Measurements from ENCODE around the gene STIM2. TPM values are rescaled to one million over a fixed set of nuclear protein-coding genes. Genes with fewer than 3 reads are reported as not detected.

Gene STIM2
- total and polyA plus RNA-seq, 7 donors = 2.4 to 8.4 (median 4.9) TPM

DNA sequence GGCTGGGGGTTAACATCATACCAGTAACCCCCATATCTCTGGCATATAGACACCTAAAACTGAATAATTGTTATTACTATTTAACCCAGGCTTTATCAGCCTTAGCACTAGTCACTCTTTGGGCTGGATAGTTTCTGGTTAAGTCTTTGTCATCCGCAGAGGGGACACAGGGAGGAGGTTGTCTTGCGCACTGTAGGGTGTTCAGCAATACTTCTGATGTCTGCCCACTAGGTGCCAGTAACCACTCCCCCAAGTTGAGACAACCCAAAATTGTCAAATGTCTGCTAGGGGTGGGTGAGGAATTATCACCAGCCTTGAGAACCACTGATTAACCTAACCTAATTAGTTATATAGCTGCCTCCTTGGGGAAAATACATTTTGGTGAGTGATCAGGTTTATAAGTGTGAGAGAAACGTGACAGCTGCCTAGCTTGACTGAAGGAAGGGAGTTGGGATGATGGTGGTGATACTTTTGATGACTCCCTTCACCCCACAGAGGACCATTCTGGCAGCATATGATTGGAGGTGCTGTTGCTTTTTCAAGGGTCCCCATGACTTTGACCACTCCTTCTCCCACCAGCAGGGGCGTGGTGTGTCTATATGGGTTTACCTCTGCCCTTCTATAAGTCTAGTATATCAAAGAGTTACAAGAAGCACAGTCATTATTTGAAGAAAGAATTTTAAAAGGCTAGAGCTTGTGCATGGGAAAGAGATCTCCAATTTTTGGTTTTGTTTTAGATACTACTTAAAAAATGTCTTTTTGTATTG is 140.9 kb downstream of the STIM2 start:
- H3K27ac ChIP-seq = no peak overlapping the region
- peaks cover 3% of the 10 kb centered on the region for H3K4me1 ChIP-seq
- H3K9me3 ChIP-seq = no peaks in the 10 kb centered on the region
- H3K4me3 ChIP-seq = no peak overlapping the region
- no peak for DNase-seq
- TF ChIP-seq, protein P1, sequence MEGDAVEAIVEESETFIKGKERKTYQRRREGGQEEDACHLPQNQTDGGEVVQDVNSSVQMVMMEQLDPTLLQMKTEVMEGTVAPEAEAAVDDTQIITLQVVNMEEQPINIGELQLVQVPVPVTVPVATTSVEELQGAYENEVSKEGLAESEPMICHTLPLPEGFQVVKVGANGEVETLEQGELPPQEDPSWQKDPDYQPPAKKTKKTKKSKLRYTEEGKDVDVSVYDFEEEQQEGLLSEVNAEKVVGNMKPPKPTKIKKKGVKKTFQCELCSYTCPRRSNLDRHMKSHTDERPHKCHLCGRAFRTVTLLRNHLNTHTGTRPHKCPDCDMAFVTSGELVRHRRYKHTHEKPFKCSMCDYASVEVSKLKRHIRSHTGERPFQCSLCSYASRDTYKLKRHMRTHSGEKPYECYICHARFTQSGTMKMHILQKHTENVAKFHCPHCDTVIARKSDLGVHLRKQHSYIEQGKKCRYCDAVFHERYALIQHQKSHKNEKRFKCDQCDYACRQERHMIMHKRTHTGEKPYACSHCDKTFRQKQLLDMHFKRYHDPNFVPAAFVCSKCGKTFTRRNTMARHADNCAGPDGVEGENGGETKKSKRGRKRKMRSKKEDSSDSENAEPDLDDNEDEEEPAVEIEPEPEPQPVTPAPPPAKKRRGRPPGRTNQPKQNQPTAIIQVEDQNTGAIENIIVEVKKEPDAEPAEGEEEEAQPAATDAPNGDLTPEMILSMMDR (IDR thresholded peaks at IDR 0.05) = no peak
- ATAC-seq = no peak
- WGBS, 3 donors = 96 to 99% (median 97%) methylated on average over 4 of the region's 4 CpGs
- intact Hi-C loops (cut with DNase I) = loop anchor here (10.0 kb wide), 2 partner anchors 207 to 217 kb away; no protein-coding TSS in a partner anchor
- H3K27me3 ChIP-seq (ENCODE audit: insufficient read depth in 3 of 3, low read length in 2 of 3) = no peaks in the 10 kb centered on the region
- peaks cover 0 to 18% of the 10 kb centered on the region in 2 donors for H3K36me3 ChIP-seq (ENCODE audit: insufficient read depth in 1 of 2, low read depth in 1 of 2)

DNA sequence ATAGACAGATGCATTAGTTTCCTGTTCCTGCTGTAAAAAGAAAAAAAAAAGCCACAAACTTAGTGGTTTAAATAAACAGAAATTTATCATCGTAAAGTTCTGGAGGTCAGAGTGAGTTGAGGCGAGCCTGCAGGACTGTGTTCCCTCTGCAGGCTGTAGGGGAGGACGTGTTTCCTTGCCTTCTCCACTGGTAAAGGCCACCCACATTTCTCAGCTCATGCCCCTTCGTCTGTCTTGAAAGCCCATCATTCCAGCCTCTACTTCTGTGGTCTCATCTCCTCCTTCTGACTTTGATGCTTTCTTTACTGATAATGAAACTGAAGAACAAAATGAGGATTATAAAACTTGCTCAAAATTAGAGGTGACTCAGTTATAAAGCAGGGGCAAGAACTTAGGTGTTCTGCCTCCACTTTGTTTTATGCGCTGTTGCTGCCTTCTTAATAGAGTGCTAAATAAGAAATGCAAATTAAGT is 143.0 kb downstream of the STIM2 start:
- peaks cover 3% of the 10 kb centered on the region for H3K4me1 ChIP-seq
- intact Hi-C loops (cut with DNase I) = loop anchor here (10.0 kb wide), 2 partner anchors 209 to 219 kb away; no protein-coding TSS in a partner anchor
- H3K36me3 ChIP-seq (ENCODE audit: insufficient read depth in 1 of 2, low read depth in 1 of 2) = peaks cover 0 to 21% of the 10 kb centered on the region in 2 donors
- H3K27me3 ChIP-seq (ENCODE audit: insufficient read depth in 3 of 3, low read length in 2 of 3) = no peaks in the 10 kb centered on the region
- no peak overlapping the region for H3K27ac ChIP-seq
- H3K9me3 ChIP-seq = no peaks in the 10 kb centered on the region
- H3K4me3 ChIP-seq = no peak overlapping the region
- no peak for ATAC-seq
- no peak for DNase-seq
- WGBS, 3 donors = 72 to 77% (median 77%) methylated on average over 5 of the region's 5 CpGs
- TF ChIP-seq, protein P1 (IDR thresholded peaks at IDR 0.05) = no peak

- DNase-seq (no peak), ATAC-seq (no peak)
- intact Hi-C loops (cut with DNase I) = loop anchor here (10.0 kb wide), 2 partner anchors 211 to 221 kb away; no protein-coding TSS in a partner anchor
- H3K9me3 ChIP-seq = no peaks in the 10 kb centered on the region
- peaks cover 3% of the 10 kb centered on the region for H3K4me1 ChIP-seq
- H3K4me3 ChIP-seq = no peak overlapping the region
- TF ChIP-seq, protein P1 (IDR thresholded peaks at IDR 0.05) = no peak
- no peaks in the 10 kb centered on the region for H3K27me3 ChIP-seq (ENCODE audit: insufficient read depth in 3 of 3, low read length in 2 of 3)
- no peak overlapping the region for H3K27ac ChIP-seq
- H3K36me3 ChIP-seq (ENCODE audit: insufficient read depth in 1 of 2, low read depth in 1 of 2) = peaks cover 0 to 24% of the 10 kb centered on the region in 2 donors
Observed at GRCh38 chr4:27005501-27005900, 144.9 kb downstream of the STIM2 start.

DNA sequence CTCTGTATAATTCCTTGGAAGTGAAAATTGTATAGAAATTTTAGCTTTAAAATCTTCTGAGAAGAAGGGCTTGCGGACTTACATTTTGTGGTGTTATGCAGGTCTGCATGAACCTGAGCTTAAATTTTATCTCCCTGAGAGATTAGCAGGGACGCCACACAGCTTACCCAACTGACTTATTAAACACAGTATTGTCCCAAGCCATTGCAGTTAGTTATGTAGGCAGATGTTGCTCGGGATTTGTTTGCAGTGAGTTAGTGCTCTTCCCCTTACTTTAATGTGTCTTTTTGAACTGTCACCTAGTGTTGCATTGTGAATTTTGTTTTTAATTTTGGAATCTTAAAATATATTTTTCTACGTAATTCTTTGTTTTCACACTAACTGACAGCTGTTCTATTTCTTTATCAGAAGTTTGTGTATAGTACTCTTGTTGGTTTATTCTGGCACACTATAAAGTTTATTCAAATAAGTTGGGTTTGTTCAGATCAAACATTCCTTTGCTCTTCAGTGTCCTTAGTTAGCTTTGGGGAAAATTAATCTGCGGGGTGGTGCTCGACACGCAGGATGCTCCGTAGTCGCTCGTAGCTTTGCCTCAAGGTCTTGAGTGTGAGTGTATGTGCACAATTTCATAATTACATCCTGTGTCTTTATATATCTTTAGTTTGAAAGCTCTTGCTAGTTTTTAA is 145.4 kb downstream of the STIM2 start:
- Histone ChIP-seq H3K4me3 (no peak overlapping the region), H3K9me3 (no peaks in the 10 kb centered on the region), H3K4me1 (peaks cover 3% of the 10 kb centered on the region), H3K36me3 (ENCODE audit: insufficient read depth in 1 of 2, low read depth in 1 of 2) (peaks cover 0 to 24% of the 10 kb centered on the region in 2 donors), H3K27me3 (ENCODE audit: insufficient read depth in 3 of 3, low read length in 2 of 3) (no peaks in the 10 kb centered on the region), H3K27ac (no peak overlapping the region)
- 60 to 70% (median 61%) methylated on average over 10 of the region's 10 CpGs for WGBS, 3 donors
- TF ChIP-seq, protein P1 (IDR thresholded peaks at IDR 0.05) = no peak
- ATAC-seq (no peak), DNase-seq (no peak)
- intact Hi-C loops (cut with DNase I) = loop anchor here (10.0 kb wide), 2 partner anchors 211 to 221 kb away; no protein-coding TSS in a partner anchor

All from psoas muscle (tissue), 8 donors.